HK-2 (cell line): ENCODE measurements around the gene TSEN2.
"Not testable (repeated sequence)": the region's sequence is repeated elsewhere in the genome, so short reads cannot be mapped to it uniquely, and the experiment has no call there.

Experiments
- DNase-seq: peaks from one replicate; pipeline ENCODE4 v3.0.0-alpha.2; 2018; ENCODE audit not compliant: unreplicated experiment

TSEN2 gene

DNA sequence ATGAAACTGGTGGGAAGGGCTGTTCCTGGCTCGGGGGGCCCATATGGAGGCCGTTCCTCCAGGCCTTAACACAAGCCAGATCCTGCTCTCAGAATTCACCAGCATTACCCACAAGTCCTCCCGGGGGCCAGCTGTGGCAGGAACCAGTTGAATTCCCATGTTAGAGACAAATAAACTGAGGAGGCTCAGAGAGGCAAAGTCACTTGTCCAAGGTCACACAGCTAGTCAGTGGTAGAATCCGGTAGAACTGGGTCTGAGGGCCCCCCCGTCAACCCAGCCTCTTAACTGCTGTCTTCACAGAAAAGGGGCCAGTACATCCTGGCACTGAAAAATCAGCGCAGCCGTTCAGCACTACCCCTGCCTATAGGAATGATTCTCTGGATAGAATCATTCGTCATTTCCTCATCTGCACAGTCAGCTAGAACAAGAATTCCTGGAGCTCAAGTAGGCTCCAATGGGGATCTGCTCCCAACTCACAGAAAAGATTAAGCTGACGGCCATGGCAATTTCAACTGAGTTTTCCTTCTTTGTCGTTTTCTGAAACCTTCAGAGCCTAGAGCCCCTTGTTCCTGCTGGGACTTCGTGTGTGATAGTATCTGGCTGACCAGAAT, 12.2 kb upstream of the TSEN2 start:
- DNase-seq, result no peak

DNA sequence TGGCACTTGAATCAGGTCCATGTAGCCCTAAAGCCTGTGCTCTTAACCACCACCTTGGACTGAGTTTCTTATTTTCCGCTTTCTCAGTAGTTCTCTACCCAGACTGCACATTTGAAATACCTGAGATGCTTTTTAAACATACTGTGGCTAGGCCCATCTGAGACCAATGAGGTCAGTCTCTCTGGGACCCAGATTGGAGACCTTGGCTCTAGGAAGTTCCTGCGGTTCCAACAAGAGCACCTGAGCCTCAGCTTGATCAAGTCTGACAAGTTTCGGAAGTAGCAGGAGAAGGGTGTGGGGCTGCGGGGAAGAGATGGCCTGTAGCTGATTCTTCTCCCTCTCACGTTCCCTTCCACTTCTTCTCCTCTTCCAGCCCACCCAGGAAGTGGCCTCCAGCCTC, 11.5 kb upstream of the TSEN2 start:
- no peak for DNase-seq

DNA sequence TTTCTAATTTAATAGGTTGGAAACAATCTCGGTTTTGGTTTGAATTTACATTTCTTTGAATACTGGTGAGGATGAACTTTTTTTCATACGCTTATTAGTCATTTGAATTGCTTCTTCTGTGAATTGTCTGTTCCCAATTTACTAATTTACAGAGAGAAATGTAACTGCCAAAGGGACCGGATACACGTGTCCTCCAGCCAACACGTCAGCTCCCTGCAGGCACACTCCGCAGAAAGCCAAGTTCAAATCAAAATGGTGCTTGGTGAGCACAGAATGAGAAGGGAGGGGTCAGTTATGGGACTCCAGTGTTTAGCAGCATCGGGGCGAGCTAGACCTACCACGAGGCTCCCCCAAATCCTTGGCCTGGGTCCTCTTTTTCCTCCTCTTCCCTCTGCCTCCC, 10.8 kb upstream of the TSEN2 start:
- no peak for DNase-seq

DNA sequence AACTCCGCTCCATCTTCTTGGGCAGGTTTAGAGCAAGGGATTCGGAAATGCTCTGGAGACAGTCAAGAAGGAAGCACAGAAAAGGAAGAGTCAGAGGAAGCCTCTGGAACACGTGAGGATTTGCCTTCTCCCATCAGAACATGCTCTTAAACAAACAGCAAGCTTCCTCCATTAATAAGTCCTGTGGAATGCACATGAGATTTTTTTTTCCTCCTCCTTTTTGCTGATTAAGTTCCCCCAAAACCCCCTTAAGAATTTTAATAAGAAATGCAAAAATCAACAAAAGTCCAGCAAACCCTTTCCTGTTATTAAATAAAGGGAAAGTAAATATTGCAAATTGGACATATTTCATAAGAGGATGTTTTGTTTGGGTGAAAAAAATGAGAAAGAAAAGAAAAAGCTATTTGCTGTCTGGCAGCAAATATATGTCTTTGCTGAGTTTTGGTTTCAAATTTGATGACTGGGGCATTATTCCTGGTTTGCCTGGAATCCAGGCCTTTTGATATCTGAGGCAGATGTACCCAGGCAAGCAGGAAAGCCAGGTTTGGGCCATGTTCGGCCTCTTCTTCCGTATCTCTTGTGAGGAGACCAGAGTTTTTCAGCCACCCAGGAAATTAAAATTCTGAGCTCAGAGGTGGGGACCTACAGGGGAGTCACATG, 7.9 kb upstream of the TSEN2 start:
- no peak for DNase-seq

GRCh38 chr3:12477256-12477655, 7.0 kb upstream of the TSEN2 start:
- DNase-seq, result no peak

- DNase-seq, result no peak
Measured at GRCh38 chr3:12478326-12478725, 6.0 kb upstream of the TSEN2 start.

- not testable (repeated sequence) for DNase-seq
Measured at GRCh38 chr3:12479198-12479597, 5.1 kb upstream of the TSEN2 start.

- no peak for DNase-seq
Measured at GRCh38 chr3:12479919-12480427, 4.3 kb upstream of the TSEN2 start.

- DNase-seq, result no peak
Measured at GRCh38 chr3:12483410-12483809, 870 bp upstream of the TSEN2 start.

DNA sequence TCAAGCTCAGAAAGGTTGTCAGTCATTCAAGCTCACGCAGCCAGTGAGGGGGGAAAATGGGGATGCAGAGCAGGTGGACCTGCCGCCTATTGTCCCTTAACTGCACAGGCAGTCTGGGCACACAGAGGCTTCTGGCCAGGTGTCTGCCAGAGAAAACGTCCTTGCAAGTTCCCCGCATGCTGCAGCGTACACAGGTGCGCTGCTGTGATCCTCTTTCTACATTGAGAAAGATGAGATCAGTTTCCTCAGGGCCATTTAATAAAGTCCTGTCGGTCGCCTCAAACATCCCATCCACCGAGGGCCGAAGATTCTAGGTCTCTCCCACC, 445 bp upstream of the TSEN2 start:
- DNase-seq, result no peak

DNA sequence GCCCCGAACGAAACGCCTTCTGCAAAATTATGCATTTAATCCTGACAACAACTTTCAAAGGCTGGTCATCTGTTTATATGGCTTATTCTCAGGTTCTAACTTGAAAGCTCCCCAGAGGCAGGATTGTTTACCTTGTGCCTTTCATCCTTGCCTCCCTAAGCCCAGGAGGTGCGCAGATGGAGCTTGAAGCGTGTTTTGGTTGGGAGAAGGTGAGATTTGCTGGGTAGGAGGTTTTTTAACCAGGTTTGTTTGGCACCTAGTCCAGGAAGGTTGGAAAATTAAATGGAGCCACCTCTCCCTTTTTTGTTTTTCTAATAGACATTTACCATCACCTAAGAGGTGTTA, 675 bp downstream of the TSEN2 start:
- DNase-seq, result no peak

GRCh38 chr3:12486001-12486400, 1.7 kb downstream of the TSEN2 start:
- DNase-seq, result no peak

GRCh38 chr3:12486916-12487315, 2.6 kb downstream of the TSEN2 start:
- no peak for DNase-seq

DNA sequence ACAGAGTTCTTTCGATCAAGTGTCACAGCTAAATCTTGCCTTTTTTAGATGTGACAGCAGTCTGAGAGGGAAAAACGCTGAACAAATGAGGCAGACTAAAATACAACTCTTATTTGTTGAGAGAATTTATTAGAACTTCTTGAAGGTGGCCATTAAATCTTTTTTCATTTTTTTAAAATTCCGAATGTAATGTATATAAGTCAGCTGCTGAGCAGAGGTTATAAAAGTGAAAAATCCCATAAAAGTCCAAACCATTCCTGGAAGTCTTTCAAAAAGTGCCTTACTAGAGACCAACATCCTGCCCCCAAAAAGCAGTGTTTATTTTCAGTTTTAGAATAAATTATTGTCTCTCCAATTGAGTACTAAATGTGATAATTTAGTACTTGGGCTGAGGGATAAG, 3.1 kb downstream of the TSEN2 start:
- no peak for DNase-seq

DNA sequence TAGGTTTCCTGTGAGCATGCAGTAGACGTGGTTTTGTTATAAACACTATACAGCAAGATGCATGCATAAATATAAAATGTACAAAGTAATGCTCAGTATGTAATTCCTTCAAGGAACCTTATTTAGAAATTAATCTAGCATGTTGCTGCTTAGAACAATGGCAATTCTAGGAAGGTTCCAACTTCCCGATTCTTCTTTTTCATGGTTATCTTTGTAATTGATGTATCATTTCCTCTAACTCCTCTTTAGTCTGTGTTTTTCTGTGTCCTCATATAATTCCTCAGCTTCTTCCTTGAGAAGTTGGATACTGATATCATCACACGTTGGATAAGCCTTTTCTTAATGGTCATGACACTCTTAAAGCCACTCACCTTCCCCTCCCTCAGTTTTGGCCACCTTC, 3.5 kb downstream of the TSEN2 start:
- no peak for DNase-seq

- no peak for DNase-seq
Measured at GRCh38 chr3:12489368-12489767, 5.1 kb downstream of the TSEN2 start.

DNA sequence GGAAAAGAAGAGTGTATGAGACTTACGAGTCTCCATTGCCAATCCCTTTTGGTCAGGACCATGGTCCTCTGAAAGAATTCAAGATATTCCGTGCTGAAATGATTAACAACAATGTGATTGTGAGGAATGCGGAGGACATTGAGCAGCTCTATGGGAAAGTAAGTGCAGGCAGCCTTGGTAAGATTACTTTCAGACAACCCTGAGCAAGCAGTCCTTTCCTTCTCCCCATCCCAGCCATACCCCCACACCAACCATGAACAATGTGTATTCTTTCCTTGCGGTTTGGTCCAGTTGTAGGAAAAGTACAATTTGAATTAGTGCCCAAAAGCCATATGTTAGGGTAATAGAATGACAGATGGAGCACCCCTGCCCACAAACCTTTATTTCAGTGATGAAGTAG, 5.6 kb downstream of the TSEN2 start:
- DNase-seq, result no peak

DNA sequence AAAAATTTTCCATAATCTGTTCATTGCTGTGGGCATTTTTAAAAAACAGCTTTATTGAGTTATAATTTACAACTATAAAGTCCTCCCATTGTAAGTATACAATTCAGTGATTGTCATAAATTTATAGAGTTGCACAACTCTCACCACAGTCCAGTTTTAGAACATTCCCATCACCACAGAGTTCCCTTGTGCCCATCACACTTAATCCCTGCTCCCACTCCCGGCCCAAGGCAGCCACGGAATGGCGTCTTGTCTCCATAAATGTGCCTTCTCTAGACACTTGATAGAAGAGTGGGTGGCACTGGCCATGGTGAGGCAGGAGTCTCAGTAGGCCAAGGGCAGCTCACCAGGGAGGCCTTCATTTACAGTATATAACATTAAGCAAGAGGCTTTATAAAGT, 6.3 kb downstream of the TSEN2 start:
- no peak for DNase-seq

DNA sequence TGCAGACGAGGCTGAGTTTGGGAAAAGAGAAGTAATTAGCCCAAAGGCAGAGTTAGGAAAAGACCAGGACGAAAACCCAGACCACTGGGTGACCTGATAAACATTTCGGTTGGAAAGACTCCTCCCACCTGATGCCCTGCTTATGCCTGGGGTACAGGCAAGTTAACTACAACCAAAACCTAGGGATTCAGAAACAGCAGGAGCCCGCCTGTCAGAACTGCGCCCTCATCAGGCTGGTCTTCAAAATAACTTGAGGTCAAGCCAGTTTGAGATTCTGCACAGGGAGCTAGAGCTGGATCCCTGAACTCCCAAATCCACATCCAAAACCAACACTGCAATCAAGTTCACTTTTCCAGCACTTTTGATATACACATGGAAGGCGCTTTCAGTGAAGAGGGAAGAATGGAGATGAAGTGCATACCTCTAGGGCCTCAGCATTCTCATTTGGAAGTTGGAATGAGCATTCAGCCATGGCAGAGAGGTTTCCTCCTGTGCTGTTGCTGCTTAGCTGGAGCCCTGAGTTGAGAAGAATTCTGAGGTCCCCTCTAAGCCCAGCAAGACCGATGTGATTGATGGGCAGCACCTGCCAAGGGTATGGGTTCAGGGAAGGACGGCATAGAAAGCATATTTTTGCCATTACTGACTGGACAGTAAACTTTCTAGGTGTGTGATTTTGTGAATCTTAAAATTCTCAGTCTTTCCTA, 11.6 kb downstream of the TSEN2 start:
- no peak for DNase-seq

GRCh38 chr3:12496453-12496761, 12.1 kb downstream of the TSEN2 start:
- no peak for DNase-seq

- no peak for DNase-seq
Measured at GRCh38 chr3:12499474-12499873, 15.2 kb downstream of the TSEN2 start.

- no peak for DNase-seq
Measured at GRCh38 chr3:12501360-12502020, 17.2 kb downstream of the TSEN2 start.
